Right ventricle myocardium inferior (tissue), 1 donor: ENCODE data around the gene GANC. TPM values are rescaled to one million over a fixed set of nuclear protein-coding genes. Genes with fewer than 3 reads are reported as not detected.
"Not testable (repeated sequence)": the region's sequence is repeated elsewhere in the genome, so short reads cannot be mapped to it uniquely, and the experiment has no call there.

Experiments
- ATAC-seq: fragments of 200-7000 bp; cut with Tn5 transposase; one replicate; pipeline ENCODE4 v1.9.1; 2020; ENCODE audit warnings: mild to moderate bottlenecking, moderate library complexity
- DNase-seq: peaks from one replicate; pipeline ENCODE4 v3.0.0; 2021; ENCODE audit errors: missing footprints
- intact Hi-C: fragments of 100-400 bp; cut with DNase I; formaldehyde crosslinking; loops from one replicate; pipeline ENCODE4 v1.11.0; 2022
- total RNA-seq: library from RNA; stranded (reverse); fragmentation: NEBNext Ultra II Directional; extraction: Animal tissue kit (Norgen Biotek cat#: 25700); gene quantifications from one replicate; pipeline ENCODE4 v1.2.1, GENCODE V29; 2021
- donor health status: DM: no; HTN: yes; CAD: no; lungs with severe emphysema.

GANC gene
- total RNA-seq, 1 donor from 2014 or later, result 16.3 TPM

DNA sequence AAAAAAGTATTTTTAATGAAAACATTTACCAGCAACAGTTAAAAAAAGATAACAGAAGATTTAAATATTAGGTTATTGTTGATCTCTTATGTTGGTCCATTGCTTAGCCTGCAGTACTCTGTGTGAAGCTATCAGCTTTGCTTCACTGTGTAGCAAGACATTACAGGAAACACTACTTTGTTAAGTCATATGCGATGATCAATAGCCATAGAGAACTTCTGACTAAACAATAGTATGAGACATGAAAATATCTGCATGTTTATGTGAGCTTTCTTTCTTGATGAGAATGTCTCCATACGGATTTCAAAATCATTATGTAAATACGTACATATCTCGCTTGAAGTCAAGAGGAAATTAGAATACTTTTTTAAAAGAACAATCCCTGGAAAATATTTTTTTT, 59.3 kb downstream of the GANC start:
- DNase-seq, result no peak
- intact Hi-C loops, result no loop called here
- ATAC-seq, result no peak

GRCh38 chr15:42335074-42335473, 62.1 kb downstream of the GANC start:
- ATAC-seq, result no peak
- intact Hi-C loops, result no loop called here
- no peak for DNase-seq

- intact Hi-C loops, ATAC-seq, DNase-seq: not testable (repeated sequence)
These were observed 63.6 kb downstream of the GANC start for GRCh38 chr15:42336650-42337049.

DNA sequence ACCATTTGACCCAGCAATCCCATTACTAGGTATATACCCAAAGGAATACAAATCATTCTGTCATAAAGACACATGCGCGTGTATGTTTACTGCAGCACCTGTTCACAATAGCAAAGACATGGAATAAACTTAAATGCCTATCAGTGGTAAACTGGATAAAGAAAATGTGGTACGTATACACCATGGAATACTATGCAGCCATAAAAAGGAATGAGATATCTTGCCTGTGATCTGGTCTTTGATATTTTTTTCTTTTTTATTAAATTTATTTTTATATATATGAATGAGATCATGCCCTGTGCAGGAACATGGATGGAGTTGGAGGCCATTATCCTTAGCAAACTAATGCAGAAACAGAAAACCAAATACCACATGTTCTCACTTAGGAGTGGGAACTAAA, 64.1 kb downstream of the GANC start:
- ATAC-seq, intact Hi-C loops, DNase-seq: not testable (repeated sequence)

DNA sequence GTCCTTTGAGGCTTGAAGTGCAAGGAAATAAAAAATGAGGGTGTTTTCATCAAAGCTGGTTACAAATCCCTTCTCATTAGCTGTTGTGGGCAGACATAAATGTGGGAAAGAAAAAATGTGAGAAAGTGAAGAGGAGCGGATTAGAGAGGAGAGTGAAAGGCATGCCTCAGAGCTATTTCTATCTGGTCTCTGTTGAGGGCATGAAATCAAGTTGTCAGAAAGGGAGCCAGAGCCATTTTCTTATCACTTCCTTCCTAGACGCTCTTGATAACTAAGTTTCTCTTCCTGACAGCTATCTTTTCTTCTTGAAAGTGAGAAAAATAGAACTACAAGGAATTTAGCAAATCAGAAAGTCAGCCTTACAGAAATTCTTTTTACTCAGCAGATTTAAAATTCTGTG, 65.5 kb downstream of the GANC start:
- DNase-seq (no peak), ATAC-seq (no peak)
- intact Hi-C loops, result no loop called here

- intact Hi-C loops, result no loop called here
- DNase-seq (no peak), ATAC-seq (no peak)
These were observed 70.7 kb downstream of the GANC start for GRCh38 chr15:42343596-42344232.

- ATAC-seq (peak; percentile 72), DNase-seq (no peak)
- intact Hi-C loops, result no loop called here
These were observed 71.8 kb downstream of the GANC start for GRCh38 chr15:42344763-42345162.

- intact Hi-C loops, result no loop called here
- ATAC-seq, result no peak
- DNase-seq, result no peak
These were observed 72.5 kb downstream of the GANC start for GRCh38 chr15:42345504-42345903.

- intact Hi-C loops, result no loop called here
- no peak for ATAC-seq
- no peak for DNase-seq
These were observed 75.1 kb downstream of the GANC start for GRCh38 chr15:42348083-42348482.

DNA sequence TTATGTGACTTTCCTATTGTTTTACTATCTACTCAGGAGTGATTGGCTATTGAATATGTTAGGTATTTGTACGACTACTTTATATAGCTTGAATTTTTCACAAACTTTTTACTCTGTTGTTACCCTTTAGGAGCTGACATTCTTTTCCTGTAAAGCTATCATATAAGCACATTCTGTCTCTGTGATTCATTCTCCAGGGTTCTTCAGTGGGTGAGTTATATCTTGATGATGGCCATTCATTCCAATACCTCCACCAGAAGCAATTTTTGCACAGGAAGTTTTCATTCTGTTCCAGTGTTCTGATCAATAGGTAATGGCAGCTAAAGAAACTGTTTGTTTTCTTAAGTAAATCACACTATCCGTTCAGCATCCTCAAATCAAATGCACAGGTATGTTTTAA, 76.2 kb downstream of the GANC start:
- DNase-seq, result no peak
- intact Hi-C loops, result no loop called here
- no peak for ATAC-seq

DNA sequence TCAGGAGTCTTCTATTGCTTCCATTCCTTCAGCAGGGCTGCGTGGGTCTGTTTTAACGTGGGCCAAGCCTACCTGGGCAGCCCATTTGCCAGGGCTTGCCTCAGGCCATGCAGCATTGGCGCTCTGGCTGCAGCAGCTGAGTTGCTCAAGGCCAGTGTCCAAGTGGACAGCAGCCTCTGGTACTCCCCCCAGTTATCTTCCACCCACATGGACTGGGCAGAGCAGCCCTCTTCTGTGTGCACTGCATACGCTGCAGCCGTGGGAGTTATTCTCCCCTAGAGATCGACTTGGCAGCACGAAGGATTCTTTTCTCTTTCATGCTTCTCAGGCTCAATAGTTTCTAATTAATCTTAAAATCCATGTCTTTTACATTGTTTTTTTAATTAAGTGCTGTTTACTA, 79.4 kb downstream of the GANC start:
- no peak for DNase-seq
- intact Hi-C loops, result no loop called here
- no peak for ATAC-seq

- intact Hi-C loops, result no loop called here
- no peak for DNase-seq
- ATAC-seq, result no peak
These were observed 80.1 kb downstream of the GANC start for GRCh38 chr15:42353061-42353460.

DNA sequence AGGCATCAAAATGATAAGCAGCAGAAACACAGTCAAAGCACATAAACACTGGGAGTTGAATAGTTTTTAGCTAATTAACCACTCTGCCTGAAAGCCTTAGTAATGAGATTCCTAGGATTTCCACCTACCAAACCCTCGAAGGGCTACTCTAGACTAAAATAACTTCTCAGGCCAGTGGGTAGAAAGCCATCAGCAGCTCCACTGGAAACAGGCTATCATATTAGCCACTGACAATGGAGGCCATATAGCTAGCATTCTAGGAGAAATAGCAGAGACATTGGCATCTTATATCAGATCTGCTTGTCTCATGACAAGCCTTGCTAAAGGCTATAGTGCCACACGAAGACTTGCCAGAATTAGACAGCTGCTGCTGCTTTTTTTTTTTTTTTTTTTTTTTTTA, 81.8 kb downstream of the GANC start:
- DNase-seq (no peak), ATAC-seq (no peak)
- intact Hi-C loops, result no loop called here

GRCh38 chr15:42355291-42355690, 82.3 kb downstream of the GANC start:
- no peak for DNase-seq
- intact Hi-C loops, result no loop called here
- ATAC-seq, result no peak

DNA sequence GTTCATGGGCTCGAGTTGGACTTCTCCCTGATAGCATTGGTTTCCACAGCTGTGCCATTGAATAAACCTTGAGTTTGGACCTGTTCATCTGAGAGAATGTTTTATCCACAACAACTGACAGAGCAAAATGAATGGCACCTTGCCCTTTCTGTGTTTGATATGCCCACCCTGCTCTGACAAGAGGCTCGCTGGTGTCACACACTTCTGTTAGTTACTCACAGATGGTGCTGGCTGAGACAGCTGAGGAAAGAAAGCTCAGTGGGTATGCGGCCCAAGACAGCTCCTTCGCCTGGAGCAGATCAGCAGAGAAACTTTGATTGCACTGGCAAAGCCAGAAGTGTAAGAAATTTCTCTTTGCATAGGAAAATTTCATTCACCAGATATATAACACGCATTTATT, 83.8 kb downstream of the GANC start:
- ATAC-seq, result no peak
- intact Hi-C loops, result no loop called here
- DNase-seq, result no peak

DNA sequence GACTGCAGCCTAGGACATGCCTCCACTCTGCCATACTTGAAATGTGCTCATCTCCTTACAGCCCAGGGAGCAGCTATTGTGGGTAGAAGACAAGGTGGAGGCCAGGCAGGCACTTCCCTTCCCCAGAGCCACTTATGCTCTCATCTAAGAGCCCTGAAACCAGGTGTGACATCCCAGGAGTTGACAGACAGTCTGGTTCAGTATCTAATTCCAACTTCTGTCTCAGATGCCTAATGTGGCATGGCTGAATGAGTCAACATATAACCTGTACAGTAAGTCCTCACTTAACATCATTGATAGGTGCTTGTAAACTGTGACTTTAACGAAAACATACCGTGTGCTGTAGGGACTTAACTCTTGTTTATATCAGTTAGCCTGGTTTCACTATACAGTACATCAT, 85.1 kb downstream of the GANC start:
- ATAC-seq, result no peak

DNA sequence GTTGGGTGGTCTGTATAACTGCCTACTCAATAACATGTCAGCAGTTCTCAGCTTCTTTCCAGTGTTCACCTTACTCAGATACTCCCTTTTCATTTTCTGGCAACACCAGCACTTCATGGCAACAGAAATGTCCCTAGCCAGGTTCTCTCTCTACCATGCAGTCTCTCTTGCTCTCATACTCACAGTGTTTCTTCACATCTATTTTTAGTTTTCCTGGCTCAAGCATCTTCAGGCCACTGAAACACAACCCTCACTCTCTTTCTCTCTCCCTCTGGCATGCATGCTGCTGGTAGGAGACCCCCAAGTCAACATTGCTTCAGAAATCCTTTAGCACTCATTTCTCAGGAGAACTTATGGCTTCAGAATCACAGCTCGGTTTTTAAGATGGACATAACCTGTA, 86.2 kb downstream of the GANC start, which contains the start of gene CAPN3:
Gene CAPN3 (plus strand): TSS at position 253 of the 400 bp plus-strand sequence. CDS start 305 bp downstream, outside the sequence.
- ATAC-seq, result peak; percentile 67
- no peak for DNase-seq
- intact Hi-C loops, result no loop called here

More for the DNA sequence above, 85.1 kb downstream of the GANC start:
- intact Hi-C loops, result no loop called here
- DNase-seq, result no peak

DNA sequence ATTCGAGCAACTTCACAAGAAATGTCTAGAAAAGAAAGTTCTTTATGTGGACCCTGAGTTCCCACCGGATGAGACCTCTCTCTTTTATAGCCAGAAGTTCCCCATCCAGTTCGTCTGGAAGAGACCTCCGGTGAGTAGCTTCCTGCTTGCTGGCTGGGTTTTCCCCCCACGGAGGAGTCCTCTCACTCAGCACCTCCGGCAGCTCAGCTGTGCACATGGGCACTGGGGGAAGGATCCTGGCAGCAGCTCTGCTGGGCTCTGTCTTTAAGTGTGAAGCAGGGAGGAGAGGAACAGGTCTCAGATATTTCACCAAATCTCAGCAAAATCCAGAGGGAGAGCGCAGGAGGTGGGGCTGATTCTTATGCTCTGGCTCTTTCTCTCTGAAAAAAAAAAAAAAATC, 87.0 kb downstream of the GANC start:
- intact Hi-C loops, result no loop called here
- no peak for DNase-seq
- no peak for ATAC-seq

DNA sequence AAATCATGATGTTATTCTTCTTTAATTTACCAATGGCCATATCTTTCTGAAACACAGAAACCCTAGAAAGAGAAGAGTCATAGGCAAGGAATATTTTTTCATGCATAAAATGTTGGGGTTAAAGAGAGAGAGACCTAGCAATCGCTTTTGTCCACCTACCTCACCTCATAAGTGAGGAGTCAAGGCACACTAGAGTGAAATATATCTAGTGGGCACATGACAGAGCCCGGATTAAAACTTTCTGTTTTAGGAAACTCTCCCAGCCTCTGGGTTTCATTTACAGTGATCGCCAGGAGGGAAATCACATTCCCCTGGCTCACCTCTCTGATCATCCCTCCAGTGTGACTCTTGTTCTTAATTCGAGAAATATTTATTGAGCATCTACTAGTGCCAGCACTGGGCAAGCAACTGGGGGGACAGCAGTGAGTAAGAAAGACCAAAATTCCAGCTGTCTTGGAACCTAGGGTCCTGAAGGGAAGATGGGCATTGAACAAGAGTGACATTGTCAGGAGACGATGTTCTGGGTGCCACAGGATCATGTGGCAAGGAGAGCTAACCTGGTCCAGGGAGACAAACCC, 87.6 kb downstream of the GANC start:
- intact Hi-C loops, result no loop called here
- DNase-seq, result no peak
- no peak for ATAC-seq

GRCh38 chr15:42363487-42363886, 90.5 kb downstream of the GANC start:
- intact Hi-C loops, result no loop called here
- DNase-seq, result no peak

DNA sequence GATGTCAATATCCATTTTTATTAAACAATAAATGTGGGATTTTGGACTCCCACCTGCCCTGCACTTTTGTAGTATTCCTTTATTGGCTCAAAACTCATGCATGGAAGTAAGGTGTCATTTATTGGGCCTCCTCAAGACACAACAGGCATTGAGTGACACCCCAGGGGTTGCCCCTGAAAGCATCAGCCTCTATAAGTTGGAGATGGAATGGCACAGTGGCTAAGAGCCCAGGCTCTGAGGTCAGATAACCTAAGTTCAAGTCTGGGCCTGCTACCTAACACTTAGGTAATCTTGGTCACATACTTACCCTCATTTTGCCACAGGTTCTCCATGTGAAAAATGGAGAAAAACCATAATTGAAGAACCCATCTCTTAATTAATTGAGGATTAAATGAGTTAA, 90.9 kb downstream of the GANC start:
- DNase-seq (no peak), ATAC-seq (no peak)
- intact Hi-C loops, result no loop called here

More at GRCh38 chr15:42363487-42363886, 90.5 kb downstream of the GANC start:
- no peak for ATAC-seq
